Peyer's patch (tissue), 4 donors: Measurements from ENCODE around the gene ZNF681. TPM values are rescaled to one million over a fixed set of nuclear protein-coding genes. Genes with fewer than 3 reads are reported as not detected.
"Not testable (repeated sequence)": the region's sequence is repeated elsewhere in the genome, so short reads cannot be mapped to it uniquely, and the experiment has no call there.

Experiments
- DNase-seq, 3 donors: peaks; one replicate each; pipeline ENCODE4 v3.0.0-alpha.2; 2017 to 2019
- H3K27ac ChIP-seq, 4 donors: fragments of 200-600 bp; sonication (generic); one replicate each; pipeline ENCODE4 v1.5.1; 2016 to 2019
- H3K27me3 ChIP-seq, 2 donors: fragments of 200-600 bp; sonication (generic); one replicate each; pipeline ENCODE4 v1.5.1; 2019
- H3K36me3 ChIP-seq, 3 donors: fragments of 200-600 bp; sonication (generic); one replicate each; pipeline ENCODE4 v1.5.1; 2016 to 2019
- H3K4me1 ChIP-seq, 4 donors: fragments of 200-600 bp; sonication (generic); one replicate each; pipeline ENCODE4 v1.5.1; 2016 to 2019
- H3K4me3 ChIP-seq, 4 donors: fragments of 200-600 bp; sonication (generic); 1 replicate in 3 of 4; 2 replicates in 1 of 4; pipeline ENCODE4 v1.5.1; 2016 to 2019; ENCODE audit warnings: mild to moderate bottlenecking in 1 of 4
- H3K9me3 ChIP-seq, 4 donors: fragments of 200-600 bp; sonication (generic); one replicate each; pipeline ENCODE4 v1.5.1; 2016 to 2019; ENCODE audit warnings: mild to moderate bottlenecking in 1 of 4
- CTCF ChIP-seq, 6 experiments: fragments of 450-650 bp in 4 of 6; fragments of 200-600 bp in 2 of 6; sonication (generic) in 1 of 6; IDR thresholded peaks; one replicate each; pipeline ENCODE4 v1.5.1; 2017 to 2019; ENCODE audit warnings: antibody characterized with exemption in 6 of 6, mild to moderate bottlenecking in 3 of 6, moderate library complexity in 1 of 6
- POLR2A ChIP-seq, 2 donors: fragments of 450-650 bp; IDR thresholded peaks; one replicate each; pipeline ENCODE4 v1.5.1; 2017; ENCODE audit warnings: antibody characterized with exemption in 2 of 2, mild to moderate bottlenecking in 2 of 2, moderate library complexity in 2 of 2
- total RNA-seq, 4 donors: library from RNA; depleted of rRNA; stranded (reverse); fragments of >200 nt; gene quantifications; one replicate each; pipeline ENCODE4 v1.1.0, GENCODE V29; 2016

The ZNF681 gene
- total RNA-seq, 4 donors from 2014 or later, result 0.66 to 5.0 (median 1.4) TPM

- not testable (repeated sequence) for H3K36me3 ChIP-seq, H3K4me3 ChIP-seq, H3K4me1 ChIP-seq, H3K9me3 ChIP-seq, H3K27ac ChIP-seq, H3K27me3 ChIP-seq, DNase-seq
These were observed 34.5 kb downstream of the ZNF681 start for GRCh38 chr19:23724161-23724560.

- no peaks in the 10 kb centered on the region for H3K36me3 ChIP-seq
- DNase-seq, result no peak
- H3K4me1 ChIP-seq, result no peaks in the 10 kb centered on the region
- TF ChIP-seq POLR2A (IDR thresholded peaks at IDR 0.05) (no peak), CTCF (IDR thresholded peaks at IDR 0.05) (no peak)
- no peaks in the 10 kb centered on the region for H3K27me3 ChIP-seq
- no peaks in the 10 kb centered on the region for H3K9me3 ChIP-seq
- H3K27ac ChIP-seq, result no peak overlapping the region
- no peak overlapping the region for H3K4me3 ChIP-seq
These were observed 39.9 kb downstream of the ZNF681 start for GRCh38 chr19:23718802-23719201.

- no peaks in the 10 kb centered on the region for H3K4me1 ChIP-seq
- no peak overlapping the region for H3K27ac ChIP-seq
- H3K9me3 ChIP-seq, result no peaks in the 10 kb centered on the region
- TF ChIP-seq POLR2A (IDR thresholded peaks at IDR 0.05) (no peak), CTCF (IDR thresholded peaks at IDR 0.05) (no peak)
- H3K36me3 ChIP-seq, result no peaks in the 10 kb centered on the region
- H3K27me3 ChIP-seq, result no peaks in the 10 kb centered on the region
- no peak for DNase-seq
- H3K4me3 ChIP-seq, result no peak overlapping the region
These were observed 41.9 kb downstream of the ZNF681 start for GRCh38 chr19:23716792-23717191.

- H3K27ac ChIP-seq, result no peak overlapping the region
- no peaks in the 10 kb centered on the region for H3K27me3 ChIP-seq
- H3K9me3 ChIP-seq, result no peaks in the 10 kb centered on the region
- no peak for DNase-seq
- no peaks in the 10 kb centered on the region for H3K36me3 ChIP-seq
- H3K4me1 ChIP-seq, result no peaks in the 10 kb centered on the region
- H3K4me3 ChIP-seq, result no peak overlapping the region
- TF ChIP-seq CTCF (IDR thresholded peaks at IDR 0.05) (no peak), POLR2A (IDR thresholded peaks at IDR 0.05) (no peak)
These were observed 49.3 kb downstream of the ZNF681 start for GRCh38 chr19:23709347-23709746.

GRCh38 chr19:23706657-23707056, 52.0 kb downstream of the ZNF681 start:
- DNase-seq, result no peak
- TF ChIP-seq CTCF (IDR thresholded peaks at IDR 0.05) (no peak), POLR2A (IDR thresholded peaks at IDR 0.05) (no peak)
- Histone ChIP-seq H3K9me3 (no peaks in the 10 kb centered on the region), H3K36me3 (no peaks in the 10 kb centered on the region), H3K27ac (no peak overlapping the region), H3K4me3 (no peak overlapping the region), H3K4me1 (no peaks in the 10 kb centered on the region), H3K27me3 (no peaks in the 10 kb centered on the region)

GRCh38 chr19:23699521-23699860, 59.2 kb downstream of the ZNF681 start:
- no peaks in the 10 kb centered on the region for H3K9me3 ChIP-seq
- no peaks in the 10 kb centered on the region for H3K36me3 ChIP-seq
- no peak overlapping the region for H3K27ac ChIP-seq
- DNase-seq, result no peak
- no peaks in the 10 kb centered on the region for H3K27me3 ChIP-seq
- TF ChIP-seq POLR2A (IDR thresholded peaks at IDR 0.05) (no peak), CTCF (IDR thresholded peaks at IDR 0.05) (no peak)
- H3K4me1 ChIP-seq, result no peaks in the 10 kb centered on the region
- H3K4me3 ChIP-seq, result no peak overlapping the region
